T-helper 2 cell treated with Interferon-gamma antibody and Interleukin-4, amounts not matched to agents 100 ng/mL and 5 ng/mL, for 36 hours (primary cell): ENCODE measurements around the gene SSX4B. TPM values are rescaled to one million over a fixed set of nuclear protein-coding genes. Genes with fewer than 3 reads are reported as not detected.
"Not testable (repeated sequence)": the region's sequence is repeated elsewhere in the genome, so short reads cannot be mapped to it uniquely, and the experiment has no call there.

Experiments
- intact Hi-C: fragments of 100-400 bp; cut with micrococcal nuclease; formaldehyde crosslinking; loops from one replicate; pipeline ENCODE4 v1.15.1; 2023
- total RNA-seq: library from RNA; stranded (reverse); gene quantifications from 2 replicates; pipeline ENCODE4 v1.2.3, GENCODE V29; 2022

SSX4B gene, protein sequence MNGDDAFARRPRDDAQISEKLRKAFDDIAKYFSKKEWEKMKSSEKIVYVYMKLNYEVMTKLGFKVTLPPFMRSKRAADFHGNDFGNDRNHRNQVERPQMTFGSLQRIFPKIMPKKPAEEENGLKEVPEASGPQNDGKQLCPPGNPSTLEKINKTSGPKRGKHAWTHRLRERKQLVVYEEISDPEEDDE
- total RNA-seq: not detected in 2 replicates

DNA sequence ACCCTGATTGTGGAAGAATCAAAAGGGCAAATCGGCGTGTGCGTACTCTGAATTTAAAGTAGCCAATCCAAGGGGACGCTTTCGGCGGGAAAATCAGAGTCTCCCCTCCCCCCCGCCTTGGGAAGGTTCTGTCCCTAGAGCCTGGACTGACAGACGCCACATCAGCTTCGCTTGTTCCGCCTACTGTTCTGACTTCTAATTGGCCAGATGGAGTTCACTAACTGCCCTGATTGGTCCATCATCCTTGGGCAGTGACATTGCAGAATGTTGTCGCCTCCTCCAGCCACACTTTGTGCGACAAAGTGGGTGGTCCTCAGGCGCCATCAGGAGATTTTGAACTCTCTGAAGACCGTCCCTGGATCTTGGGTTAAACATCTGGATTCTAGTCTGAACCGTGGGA is at the start of gene SSX4B:
TSS of gene SSX4B (minus strand) at position 101 of the 400 bp plus-strand sequence. CDS start 588 bp downstream, outside the sequence.
- intact Hi-C loops: not testable (repeated sequence)

DNA sequence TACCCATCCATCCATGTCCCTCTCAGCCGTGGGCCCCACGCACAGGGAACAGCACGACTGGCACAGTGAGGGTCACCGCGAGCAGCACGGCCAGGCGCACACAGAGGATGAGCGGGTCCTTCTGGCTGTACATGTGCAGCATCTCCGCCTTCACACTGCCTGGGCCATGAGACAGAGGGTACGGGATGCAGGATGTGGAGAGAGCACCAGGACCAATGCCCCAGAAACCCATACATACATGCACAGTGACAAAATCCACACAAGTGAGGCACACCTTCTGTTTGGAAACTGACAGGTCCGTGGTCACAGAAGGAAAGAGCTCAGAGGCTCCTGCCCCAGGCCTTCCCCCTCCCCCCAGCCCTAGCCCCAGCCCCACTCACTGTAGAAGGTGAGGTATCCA is 48.8 kb upstream of the SSX4B start:
- intact Hi-C loops: no loop called here

DNA sequence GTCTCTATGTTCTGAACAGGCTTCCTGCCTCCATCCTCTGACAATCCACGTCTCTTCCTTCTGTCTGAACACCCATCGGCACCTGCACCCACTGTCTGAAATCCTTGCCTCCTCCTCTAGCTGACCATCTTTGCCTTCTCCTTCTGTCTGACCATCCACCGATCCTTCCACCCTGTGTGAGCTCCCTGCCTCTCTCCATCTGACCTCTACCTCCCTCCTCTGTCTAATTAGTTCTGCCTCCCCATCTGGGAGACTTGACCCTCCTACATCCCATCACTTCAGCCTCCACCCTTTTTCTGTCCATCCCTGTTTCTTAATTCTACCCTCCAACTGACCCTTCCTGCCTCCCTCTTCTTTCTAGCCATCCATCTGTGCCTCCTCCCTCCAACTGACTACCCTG is 48.3 kb upstream of the SSX4B start:
- intact Hi-C loops: no loop called here

DNA sequence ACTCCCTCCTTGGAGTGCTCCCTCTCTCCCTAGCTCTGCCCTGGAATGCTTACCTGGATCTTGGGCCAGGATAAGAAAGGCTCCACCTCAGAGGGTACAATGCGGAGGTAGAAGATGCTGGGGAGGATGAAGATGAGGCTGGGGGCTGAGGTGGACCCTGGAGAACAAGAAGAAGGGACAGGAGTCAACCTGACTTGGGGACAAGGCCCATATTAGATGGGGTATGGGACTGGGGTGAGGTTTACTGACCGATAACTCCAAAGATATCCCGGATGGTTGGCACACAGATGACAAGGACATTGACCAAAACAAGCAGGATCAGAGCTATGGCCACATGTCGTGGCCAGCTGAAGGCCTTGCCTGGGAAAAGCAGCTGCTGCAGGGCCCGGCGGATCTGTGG is 47.7 kb upstream of the SSX4B start:
- intact Hi-C loops: no loop called here

DNA sequence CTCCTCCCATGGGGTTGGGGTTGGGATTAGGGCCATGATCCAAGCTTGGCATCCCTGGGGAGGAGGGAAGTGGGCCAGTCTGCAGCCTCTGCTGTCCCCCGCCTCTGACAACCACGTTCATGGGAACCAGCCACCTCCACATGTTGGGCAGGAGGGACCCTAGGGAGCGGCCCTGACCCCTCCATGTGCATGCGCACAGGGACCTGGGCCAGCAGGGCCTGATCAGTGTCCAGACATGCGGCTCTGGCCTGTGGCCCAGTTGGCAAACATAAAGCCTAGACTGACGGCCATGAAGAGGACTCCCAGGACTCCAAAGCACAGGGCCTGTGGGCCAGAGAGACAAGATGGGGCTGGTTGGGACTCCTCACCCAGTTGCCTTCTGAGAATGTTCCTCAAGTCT is 47.0 kb upstream of the SSX4B start:
- intact Hi-C loops: no loop called here

DNA sequence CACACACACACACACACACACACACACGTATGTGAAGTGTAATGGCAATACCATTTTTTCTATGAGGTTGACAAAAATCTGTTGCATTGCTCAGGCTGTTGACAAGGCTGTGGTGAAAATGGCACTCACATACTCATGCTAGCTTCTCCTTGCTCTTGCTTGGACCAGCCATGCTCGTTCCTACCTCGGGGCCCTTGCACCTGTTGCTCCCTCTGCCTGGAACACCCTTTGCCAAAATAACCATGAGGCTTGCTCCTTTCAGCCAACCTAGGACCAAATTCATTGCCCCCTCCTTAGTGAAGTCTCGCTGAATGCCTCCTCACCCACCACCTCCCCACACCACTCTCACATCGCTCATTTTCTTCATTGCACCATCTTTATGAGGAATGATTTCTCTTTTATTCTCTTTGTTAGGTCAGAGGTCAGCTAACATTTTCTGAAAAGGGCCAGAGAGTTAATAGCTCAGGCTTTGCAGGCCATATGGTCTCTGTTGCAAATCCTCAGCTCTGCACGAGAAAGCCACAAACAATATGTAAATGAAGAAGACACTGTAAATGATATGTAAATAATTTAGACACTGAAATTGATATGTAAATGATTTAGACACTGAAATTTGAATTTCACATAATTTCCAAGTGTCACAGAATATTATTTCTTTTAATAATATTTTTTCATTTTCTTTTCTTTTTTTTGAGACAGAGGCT is 45.0 kb upstream of the SSX4B start:
- intact Hi-C loops: no loop called here

DNA sequence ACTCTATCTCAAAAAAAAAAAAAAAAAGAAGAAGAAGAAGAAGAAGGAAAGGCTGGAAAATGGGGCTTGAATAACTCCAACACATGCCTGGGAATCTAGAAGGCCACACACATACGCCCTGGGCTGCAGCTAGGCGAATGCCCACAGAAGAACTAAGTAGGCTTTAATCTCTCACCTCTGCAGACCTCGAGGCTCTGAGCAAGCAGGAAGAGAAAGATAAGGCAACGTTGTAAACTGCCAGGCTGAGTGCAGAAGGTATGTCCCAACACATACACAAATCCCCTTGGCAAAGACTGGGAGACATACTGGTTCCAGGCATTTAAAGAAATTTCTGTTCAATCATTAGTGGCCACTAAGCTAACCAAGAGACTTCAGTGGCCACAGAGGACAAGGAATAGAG is 39.9 kb upstream of the SSX4B start:
- intact Hi-C loops: no loop called here

DNA sequence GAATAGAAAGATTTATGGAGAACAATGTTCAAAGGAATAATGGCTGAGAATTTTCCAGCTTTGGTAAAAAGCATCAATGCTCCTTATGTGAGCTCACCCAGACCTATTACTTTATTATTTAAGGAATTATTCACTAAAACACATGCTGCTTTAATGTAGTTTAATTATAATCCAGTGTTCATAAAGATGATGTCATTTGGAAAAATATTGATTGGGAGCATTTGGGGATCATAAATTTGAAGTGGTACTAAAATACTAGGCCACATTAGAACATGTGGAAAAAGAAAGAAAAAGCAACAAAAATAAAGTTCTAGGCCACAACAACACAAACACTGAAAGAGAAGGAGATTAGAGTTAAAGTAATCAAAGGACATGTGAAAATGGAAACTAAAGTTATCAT is 38.3 kb upstream of the SSX4B start:
- intact Hi-C loops: no loop called here

DNA sequence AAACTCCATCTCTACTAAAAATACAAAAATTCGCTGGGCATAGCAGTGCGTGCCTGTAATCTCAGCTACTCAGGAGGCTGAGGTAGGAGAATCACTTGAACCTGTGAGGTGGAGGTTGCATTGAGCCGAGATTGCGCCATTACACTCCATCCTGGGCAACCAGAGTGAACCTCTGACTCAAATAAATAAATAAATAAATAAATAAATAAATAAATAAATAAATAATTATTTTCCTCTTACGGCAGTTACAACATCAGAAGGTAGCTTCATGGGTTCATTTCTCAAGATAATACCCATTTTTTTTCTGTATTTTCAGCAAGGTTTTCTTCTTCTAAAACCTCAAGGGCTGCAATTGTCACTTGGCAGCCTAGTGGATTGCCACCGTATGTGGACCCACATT is 35.4 kb upstream of the SSX4B start:
- intact Hi-C loops: not testable (repeated sequence)

DNA sequence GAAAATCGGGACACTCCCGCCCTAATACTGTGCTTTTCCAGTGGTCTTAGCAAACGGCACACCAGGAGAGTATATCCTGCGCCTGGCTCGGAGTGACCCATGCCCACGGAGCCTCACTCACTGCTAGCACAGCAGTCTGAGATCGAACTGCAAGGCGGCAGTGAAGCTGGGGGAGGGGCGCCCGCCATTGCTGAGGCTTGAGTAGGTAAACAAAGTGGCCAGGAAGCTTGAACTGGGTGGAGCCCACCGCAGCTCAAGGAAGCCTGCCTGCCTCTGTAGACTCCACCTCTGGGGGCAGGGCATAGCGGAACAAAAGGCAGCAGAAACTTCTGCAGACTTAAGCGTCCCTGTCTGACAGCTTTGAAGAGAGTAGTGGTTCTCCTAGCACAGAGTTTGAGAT is 22.0 kb upstream of the SSX4B start:
- intact Hi-C loops: not testable (repeated sequence)

DNA sequence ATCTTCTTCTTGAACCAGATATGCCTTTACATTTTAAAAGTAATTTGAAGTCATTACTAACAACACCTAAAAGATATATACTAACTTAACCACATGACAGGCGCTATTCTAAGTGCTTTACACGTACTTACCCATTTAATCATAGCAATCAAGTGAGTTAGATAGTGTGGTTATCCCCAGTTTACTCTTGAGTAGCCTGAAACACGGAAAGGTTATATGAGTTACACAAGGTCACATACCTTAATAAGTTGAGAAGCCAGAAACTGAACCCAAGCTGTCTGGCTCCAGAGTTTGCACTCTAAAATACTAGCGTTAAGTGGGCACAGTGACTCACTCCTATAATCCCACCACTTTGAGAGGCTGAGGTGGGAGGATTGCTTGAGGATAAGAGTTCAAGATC is 18.4 kb upstream of the SSX4B start:
- intact Hi-C loops: not testable (repeated sequence)

DNA sequence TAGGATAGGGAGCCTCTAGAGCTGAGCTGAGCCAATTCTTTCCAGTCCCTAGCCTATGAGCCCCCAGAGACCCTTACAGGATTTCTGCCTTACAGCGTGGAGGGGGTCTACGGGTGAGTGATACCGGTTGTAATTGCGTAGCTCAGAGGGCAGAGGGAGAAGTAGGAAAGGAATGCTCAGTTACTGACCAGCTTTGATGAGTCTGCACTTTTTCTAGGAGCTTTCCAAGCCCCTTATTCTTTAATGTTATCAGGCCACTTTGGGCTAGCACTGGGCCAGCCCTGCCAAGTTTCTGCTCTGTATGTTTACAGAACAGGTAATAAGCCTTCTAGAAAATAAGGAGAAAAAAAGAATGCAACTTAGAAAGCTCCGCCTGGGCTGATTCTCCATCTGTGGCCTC is 17.8 kb upstream of the SSX4B start:
- intact Hi-C loops: not testable (repeated sequence)

DNA sequence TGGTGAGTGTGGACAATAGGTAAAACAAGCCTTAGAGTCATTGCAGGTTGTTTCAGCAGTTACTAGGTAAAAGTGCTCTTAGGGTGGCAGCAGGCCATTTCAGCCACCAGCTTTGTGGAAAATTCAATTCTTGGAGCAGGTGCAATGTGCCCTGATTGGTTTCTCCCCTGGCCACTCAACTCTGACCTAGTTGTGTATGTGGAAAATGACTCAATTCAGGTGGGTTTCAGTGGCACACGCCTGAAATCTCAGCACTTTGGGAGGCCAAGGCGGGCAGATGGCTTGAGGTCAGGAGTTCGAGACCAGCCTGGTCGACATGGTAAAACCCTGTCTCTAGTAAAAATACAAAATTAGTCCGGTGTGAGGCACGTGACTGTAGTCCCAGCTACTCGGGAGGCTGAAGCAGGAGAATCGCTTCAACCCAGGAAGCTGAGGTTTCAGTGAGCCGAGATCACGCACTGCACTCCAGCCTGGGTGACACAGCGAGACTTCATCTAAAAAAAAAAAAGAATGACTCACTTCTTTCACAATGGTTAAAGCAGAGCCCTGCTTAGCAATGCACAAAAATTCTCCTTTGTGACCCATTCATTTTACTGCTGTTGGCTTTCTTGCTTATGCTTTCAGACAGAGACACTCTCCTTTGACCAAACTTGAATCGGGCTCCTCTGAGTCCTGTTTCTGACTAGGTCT is 15.4 kb upstream of the SSX4B start:
- intact Hi-C loops: not testable (repeated sequence)

DNA sequence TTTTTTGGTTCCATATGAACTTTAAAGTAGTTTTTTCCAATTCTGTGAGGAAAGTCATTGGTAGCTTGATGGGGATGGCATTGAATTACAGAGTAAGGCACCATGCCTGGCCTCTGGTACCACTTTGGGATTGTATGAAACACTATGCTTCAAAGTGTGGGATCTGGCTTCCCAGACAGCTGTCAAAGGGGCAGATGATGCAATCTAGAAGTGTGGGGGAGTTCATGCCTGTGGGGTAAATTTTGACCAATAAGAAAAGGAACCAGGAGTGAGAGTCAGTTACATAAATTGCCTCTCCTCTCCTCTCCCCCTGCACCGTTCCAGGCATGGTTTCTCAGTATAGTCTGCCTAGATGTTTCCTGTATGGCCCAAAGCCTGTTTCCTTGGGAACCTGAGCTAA is 13.9 kb downstream of the SSX4B start:
- intact Hi-C loops: not testable (repeated sequence)

DNA sequence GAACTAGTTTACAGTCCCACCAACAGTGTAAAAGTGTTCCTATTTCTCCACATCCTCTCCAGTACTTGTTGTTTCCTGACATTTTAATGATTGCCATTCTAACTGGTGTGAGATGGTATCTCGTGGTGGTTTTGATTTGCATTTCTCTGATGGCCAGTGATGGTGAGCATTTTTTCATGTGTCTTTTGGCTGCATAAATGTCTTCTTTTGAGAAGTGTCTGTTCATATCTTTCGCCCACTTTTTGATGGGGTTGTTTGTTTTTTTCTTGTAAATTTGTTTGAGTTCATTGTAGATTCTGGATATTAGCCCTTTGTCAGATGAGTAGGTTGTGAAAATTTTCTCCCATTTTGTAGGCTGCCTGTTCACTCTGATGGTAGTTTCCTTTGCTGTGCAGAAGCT is 14.8 kb downstream of the SSX4B start:
- intact Hi-C loops: not testable (repeated sequence)

DNA sequence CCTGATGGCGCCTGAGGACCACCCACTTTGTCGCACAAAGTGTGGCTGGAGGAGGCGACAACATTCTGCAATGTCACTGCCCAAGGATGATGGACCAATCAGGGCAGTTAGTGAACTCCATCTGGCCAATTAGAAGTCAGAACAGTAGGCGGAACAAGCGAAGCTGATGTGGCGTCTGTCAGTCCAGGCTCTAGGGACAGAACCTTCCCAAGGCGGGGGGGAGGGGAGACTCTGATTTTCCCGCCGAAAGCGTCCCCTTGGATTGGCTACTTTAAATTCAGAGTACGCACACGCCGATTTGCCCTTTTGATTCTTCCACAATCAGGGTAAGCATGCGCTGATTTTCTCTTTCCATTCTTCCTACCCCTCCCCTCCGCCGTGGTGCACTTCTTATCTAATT is 28.5 kb downstream of the SSX4B start, which contains the start of gene SSX4:
TSS of gene SSX4 (plus strand) at position 301 of the 400 bp plus-strand sequence. CDS start 515 bp downstream, outside the sequence.
- intact Hi-C loops: not testable (repeated sequence)

DNA sequence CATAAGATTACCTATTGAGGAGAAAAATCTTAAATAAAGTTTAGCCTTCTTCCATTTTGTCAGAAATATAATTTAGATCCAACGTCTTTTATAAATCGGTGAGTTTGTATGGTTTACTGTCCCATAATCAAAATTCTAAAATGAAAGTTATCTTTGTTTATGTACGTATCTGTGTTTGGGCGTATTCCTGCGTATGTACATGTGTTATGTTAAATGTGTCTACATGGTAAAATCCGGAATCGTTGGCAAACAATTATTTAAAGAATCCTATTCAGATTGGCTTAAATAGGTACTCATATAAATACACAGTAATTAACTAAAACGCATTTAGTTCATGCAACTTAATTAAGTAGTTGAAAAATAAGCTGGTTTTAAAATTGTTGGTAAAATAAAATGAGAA is 41.4 kb downstream of the SSX4B start:
- intact Hi-C loops: not testable (repeated sequence)

DNA sequence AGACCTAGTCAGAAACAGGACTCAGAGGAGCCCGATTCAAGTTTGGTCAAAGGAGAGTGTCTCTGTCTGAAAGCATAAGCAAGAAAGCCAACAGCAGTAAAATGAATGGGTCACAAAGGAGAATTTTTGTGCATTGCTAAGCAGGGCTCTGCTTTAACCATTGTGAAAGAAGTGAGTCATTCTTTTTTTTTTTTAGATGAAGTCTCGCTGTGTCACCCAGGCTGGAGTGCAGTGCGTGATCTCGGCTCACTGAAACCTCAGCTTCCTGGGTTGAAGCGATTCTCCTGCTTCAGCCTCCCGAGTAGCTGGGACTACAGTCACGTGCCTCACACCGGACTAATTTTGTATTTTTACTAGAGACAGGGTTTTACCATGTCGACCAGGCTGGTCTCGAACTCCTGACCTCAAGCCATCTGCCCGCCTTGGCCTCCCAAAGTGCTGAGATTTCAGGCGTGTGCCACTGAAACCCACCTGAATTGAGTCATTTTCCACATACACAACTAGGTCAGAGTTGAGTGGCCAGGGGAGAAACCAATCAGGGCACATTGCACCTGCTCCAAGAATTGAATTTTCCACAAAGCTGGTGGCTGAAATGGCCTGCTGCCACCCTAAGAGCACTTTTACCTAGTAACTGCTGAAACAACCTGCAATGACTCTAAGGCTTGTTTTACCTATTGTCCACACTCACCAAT is 43.9 kb downstream of the SSX4B start:
- intact Hi-C loops: not testable (repeated sequence)

DNA sequence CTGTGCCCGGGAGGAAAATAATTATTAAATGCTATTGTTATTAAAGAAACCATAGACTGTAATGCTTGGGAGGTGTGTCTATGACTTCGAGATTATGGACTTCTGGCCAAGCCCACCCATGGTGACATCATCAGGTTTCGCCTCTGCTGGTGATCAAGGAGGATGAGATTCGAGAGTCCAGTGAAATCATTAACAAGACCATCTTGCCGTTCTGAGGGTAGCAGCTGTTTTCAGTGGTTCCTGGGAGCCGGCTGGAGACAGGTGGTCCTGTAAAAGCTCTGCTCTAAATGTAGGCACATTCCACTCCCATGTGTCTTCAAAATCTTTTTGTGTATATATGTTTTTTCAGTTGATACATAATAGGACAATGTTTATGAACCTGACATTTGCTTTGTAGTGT is 52.5 kb downstream of the SSX4B start:
- intact Hi-C loops: not testable (repeated sequence)

DNA sequence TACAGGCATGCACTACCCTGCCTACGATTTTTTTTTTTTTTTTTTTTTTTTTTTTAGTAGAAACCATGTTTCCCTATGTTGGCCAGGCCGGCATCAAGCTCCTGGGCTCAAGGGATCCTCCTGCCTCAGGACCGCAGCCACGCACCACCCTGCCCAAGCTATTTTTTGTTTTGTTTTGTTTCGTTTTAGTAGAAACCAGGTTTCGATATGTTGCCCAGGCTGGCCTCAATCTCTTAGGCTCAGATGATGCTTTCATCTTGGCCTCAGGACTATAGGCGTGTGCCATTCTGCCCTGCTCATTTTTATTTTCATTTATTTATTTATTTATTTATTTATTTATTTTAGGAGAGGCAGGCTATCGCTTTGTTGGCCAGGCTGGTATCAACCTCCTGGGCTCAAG is 54.1 kb downstream of the SSX4B start:
- intact Hi-C loops: no loop called here

DNA sequence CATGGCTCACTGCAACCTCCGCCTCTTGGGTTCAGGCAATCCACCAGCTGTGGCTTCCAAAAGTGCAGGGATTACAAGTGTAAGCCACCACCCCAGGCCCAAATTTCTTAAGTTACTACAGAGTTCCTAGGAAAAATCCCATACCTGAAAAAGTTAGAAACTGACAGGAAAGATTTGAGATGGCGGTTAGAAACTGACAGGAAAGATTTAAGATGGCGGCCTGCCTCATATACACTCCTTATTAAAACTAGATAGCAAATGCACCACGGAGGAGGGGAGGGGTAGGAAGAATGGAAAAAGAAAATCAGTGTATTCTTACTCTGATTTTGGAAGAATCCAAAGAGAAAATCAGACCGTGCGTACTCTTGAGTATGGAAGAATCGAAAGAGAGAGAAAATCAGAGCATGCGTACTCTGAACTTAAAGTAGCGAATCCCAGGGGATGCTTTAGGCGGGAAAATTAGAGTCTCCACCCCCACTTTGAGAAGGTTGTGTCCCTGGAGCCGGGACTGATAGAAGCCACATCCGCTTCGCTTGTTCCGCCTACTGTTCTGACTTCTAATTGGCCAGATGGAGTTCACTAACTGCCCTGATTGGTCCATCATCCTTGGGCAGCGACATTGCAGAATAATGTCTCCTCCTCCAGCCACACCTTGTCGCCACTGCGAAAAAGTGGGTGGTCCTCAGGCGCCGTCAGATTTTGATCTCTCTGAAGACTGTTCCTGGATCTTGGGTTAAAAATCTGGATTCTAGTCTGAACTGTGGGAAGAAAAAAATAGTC is 55.3 kb downstream of the SSX4B start, which contains the start of gene SSX3:
TSS of gene SSX3 (minus strand) at position 389 of the 780 bp plus-strand sequence. CDS start 1,454 bp downstream, outside the sequence.
- intact Hi-C loops: not testable (repeated sequence)
